IPS-11a (cell line): Measurements from ENCODE around the gene PLCB2.

ENCODE experiments used
- H3K4me3 ChIP-seq: one replicate; pipeline ENCODE4 v1.5.1; 2013; ENCODE audit warnings: low read depth, low read length, control low read depth

PLCB2 gene

DNA sequence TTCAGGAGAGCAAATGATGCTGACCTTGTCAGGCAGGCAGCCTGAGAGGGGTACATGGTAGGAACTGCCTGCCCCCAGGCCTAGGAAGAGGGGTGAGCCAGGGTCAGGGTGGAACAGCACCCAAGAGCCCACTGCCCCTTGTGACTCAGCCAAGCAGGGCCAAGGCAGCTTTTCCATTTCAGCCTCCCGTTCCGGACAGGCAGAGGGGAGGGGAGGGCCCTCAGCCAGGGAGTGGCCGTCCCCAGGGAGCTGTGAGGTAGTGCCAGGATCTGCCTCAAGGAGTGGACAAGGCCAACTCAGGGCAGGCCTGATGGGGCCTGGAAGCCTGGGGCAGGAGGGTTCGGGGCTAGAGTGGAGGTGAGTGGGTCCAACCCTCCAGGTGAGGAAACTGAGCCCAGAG lies 19.8 kb downstream of the PLCB2 start:
- H3K4me3 ChIP-seq = no peak overlapping the region

DNA sequence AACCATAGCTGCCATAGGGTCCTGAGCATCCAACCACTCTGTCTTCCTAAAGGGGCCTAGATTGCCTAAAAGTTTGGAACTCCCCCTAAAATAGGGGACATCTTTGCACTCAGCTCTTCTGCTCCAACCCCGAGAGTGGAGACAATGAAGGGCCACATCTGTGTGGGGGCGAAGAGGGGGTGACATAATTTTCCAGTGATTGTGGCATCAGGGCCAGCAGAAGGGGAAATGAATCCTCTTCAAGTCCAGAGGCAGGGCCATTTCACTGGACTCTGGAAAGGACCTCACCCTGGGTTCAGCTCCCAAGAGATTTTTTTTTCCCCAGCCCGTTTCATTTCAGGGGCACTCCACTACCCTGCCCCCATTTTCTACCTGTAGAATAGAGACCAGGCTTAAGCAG lies 20.2 kb downstream of the PLCB2 start:
- no peak overlapping the region for H3K4me3 ChIP-seq

DNA sequence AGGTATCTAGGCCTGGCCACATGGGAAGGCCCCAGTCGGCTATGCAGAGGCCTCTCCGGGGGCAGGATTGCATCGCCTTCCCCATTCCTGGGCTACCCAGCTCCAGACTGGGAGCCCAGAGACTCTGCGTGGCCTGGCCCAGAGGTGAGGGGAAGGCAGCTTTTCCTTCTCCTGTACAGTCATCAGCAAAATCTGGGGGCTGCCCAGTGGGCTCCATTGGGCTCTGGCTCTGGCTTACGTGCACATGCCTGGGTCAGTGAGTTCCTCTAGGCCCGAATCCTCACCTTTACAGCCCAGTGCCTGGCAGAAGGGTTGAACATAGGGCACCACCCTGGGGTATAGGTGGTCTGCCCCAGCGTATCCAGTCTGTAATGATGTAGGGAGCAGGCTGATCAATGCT lies 20.9 kb downstream of the PLCB2 start:
- H3K4me3 ChIP-seq = no peak overlapping the region

- H3K4me3 ChIP-seq = no peak overlapping the region
Measured at GRCh38 chr15:40286061-40286532, 21.6 kb downstream of the PLCB2 start.

DNA sequence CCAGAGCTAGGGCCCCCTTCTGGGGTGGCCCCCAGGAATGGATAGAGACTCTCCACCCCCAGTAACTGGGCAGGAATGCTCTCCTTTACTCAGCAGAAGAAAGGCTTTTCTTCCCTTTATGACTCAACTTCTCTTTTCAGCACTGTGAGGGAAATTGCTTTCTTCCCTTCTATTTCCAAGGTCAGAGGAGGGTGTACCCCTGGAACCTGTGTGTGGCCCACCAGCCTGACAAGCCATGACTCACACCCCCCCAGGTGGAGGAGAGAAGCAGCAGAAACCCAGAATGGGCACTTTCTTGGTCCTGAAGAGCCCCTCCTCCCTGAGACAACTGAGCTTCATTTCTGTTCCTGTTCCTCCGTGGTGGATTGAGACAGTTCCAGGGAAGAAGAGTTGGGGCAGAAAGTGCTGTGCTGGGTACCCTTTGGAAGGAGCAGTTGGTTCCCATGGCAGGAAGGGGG lies 22.2 kb downstream of the PLCB2 start:
- H3K4me3 ChIP-seq = no peak overlapping the region

GRCh38 chr15:40285151-40285550 lies 22.6 kb downstream of the PLCB2 start:
- H3K4me3 ChIP-seq = no peak overlapping the region

DNA sequence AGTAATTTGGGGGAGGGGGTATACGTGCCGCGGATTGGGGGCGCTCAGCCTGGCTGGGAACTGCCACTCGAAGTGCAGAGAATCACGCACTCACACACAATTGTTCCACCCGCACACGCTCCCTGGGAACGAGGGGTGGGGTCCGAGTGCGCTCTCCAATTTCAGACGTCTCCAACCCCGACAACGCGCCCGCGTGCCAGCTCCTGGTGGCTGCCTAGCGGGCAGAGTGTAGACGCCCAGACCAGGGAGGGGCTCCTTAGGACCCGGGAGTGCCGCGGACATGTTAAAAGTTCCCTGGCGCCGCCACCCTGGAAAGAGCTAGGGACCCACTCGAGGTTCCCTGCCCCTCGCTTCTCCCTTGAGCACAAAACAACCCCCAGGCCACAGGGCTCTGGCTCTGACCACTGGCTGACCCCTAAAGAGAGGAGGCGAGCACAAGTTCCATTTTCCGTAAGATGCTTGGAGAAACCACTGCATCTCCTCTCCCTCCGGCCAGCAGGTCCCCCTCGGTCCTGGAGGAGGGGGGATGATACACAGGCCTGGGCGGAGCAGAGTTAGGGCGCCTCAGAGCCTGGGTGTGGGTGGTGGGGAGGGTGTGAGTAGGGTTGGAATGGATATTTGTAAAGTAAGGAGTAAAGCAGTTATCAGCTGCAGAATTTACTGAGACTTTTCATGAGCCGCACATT lies 24.0 kb downstream of the PLCB2 start:
- H3K4me3 ChIP-seq = no peak overlapping the region

DNA sequence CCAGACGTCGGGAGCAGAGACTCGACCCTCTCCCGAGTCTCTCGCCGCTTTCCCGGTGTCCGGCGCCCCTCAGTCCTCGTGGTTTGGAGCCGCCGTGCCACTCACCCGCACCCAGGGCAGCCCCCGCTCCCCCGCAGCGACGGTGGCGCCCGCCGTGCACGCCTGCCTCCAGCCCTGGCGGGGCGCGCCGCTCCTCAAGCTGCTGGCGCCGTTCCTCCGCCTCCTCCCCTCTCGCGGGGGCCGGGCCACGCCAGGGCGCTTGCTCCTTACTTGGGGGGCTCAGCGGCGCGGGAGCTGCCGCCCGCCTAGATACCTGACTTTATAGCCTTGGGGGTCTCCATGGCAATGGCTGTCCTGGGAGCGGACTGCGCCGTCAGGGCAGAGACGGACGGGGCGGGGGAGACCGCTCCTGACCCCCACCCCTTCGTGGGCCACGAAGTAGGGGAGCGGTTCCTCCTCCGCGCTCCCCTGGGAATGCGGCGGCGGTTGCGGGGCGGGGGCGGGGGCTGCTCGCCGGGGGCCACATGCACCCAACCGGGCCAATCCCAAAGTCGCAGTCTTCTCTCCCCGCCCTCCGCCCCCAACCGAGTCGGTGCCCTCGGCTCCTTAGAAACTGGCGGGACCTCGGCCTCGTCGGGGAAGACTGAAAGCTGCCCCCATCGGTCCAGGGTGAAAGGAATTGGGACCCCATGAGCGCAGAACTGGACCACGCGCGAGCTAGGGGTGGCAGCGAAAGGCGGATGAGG lies 24.7 kb downstream of the PLCB2 start, which contains the start of gene ANKRD63:
Gene ANKRD63, minus strand, starts transcription at position 196 of the 746 bp plus-strand sequence. CDS start 478 bp downstream, outside the sequence.
- H3K4me3 ChIP-seq = peak within 1 kb of the TSS; percentile 43

DNA sequence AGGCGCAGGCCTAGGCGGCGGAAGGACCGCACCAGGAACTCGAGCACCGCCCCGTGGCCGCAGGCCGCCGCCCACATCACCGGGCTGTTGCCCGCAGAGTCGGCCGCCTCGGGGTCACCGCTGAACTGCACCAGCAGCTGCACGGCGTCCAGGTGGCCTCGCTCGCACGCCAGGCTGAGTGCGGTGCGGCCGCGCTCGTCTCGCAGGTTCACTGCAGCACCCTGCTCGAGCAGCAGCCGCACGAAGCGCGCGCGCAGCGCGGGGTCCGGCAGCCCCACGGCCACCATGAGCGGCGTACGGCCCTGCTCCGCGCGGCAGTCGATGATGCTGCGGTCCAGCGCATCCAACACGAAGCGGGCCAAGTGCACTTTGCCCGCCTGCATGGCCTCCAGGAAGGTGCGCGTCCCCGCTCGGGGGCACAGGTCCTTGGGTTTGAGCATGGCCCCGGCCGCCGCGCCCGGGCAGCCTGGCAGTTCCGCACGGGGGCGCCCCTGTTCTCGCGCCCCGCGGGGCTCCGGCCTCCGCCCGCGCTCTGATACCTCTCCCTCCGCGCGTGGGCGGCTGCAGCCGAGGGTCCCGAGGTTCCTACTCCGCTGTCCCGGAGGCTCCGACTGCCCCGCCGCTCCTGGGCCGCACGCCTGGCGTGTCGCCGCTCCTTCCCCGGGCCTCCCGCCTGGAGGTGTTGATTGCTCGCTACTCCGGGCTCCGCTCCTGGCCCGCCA lies 25.4 kb downstream of the PLCB2 start:
- H3K4me3 ChIP-seq = peak overlapping the region; percentile 43

DNA sequence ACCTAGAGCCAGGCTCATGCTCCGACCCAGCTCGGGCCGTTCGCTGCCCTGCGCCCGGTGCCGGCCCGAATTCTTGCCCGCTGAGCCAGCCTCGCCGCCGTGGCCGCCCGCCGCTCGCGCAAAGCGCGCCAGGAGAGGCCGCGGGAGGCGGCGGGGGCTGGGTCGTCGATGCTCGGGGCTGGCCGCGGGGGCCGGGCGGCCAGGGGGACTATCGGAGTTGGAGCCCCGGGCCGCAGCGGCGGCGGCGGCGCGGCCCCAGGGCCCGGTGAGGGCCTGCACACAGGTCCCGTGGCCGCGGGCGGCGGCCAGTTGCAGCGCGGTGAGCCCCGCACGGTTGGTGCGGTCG lies 26.0 kb downstream of the PLCB2 start:
- no peak overlapping the region for H3K4me3 ChIP-seq

- H3K4me3 ChIP-seq = no peak overlapping the region
Measured at GRCh38 chr15:40281057-40281800, 26.5 kb downstream of the PLCB2 start.

GRCh38 chr15:40280260-40281056 lies 27.3 kb downstream of the PLCB2 start:
- no peak overlapping the region for H3K4me3 ChIP-seq

DNA sequence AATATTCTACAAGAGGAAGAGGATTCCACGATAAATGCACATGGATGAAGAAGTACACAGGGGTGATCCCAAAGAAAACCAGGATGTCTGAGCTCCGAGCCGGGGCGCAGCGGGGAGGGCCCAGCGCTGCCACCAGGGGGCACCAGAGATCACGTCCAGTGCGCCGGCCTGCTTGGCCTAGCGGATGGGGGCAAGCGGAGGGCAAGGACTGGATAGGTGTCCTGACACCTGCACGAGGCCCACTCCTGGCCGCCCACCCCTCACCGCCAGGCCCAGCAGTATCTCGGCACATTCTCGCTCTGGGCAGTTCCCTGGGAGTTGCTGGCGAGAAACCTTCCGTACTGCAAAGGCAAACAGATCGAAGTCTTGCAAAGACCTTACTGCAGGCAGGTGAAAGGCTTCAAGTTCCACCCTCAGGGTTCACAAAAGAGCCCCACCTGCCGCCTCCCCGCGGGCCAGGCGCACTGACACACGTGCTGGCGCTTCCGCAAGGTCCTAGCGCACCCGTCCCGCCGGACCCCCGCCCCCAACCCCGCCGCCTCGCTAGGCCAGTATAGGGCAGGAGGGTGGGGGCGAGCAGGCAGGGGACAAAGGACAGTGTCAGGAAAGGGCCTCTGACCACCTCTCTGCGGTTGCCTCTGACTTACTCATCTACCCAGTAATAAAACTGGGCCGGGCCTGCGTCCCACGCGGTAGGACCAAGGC lies 28.1 kb downstream of the PLCB2 start:
- no peak overlapping the region for H3K4me3 ChIP-seq

GRCh38 chr15:40278026-40278425 lies 29.7 kb downstream of the PLCB2 start:
- H3K4me3 ChIP-seq = no peak overlapping the region

DNA sequence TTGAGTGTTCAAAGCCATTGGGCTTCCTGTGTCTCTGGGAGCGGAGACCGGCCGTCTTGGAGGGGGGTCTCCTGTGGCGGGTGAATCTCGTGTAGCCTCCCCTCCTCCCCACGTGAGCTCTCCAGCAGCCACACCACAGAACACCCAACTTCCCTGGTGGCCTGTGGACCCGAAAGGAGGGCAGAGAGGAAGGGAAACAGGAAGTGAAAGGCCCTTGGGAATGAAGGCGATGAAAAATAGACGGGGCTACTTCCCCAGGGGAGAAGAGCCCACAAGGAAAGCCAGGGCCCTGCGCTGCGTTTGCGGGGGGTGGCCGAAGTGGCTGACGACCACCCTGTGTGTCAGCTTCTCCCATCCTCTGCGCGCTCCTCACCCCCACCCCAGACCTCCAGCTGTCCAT lies 30.3 kb downstream of the PLCB2 start:
- H3K4me3 ChIP-seq = no peak overlapping the region

DNA sequence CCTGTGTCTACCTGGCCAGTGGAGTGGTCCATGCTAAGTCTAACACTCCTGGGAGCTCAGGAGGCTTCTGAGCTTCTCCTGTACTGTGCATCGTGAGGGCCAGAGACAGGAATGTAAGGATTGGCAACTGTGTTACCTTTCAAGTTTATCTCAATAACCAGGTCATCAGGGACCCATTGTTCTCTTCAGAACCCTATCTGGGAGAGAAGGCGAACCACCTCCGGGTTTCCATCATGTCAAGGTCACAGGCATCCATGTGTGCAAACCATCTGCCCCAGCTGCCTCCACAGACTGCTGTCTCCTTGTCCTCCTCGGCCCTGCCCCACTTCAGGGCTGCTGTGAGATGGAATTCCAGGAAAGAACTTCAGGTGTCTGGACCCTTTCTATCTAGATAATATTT lies 30.8 kb downstream of the PLCB2 start:
- H3K4me3 ChIP-seq = no peak overlapping the region

DNA sequence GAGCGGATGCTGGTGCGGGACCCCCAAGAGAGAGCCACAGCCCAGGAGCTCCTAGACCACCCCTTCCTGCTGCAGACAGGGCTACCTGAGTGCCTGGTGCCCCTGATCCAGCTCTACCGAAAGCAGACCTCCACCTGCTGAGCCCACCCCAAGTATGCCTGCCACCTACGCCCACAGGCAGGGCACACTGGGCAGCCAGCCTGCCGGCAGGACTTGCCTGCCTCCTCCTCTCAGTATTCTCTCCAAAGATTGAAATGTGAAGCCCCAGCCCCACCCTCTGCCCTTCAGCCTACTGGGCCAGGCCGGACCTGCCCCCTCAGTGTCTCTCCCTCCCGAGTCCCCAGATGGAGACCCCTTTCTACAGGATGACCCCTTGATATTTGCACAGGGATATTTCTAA lies 31.8 kb downstream of the PLCB2 start:
- no peak overlapping the region for H3K4me3 ChIP-seq

- no peak overlapping the region for H3K4me3 ChIP-seq
Measured at GRCh38 chr15:40275523-40275922, 32.2 kb downstream of the PLCB2 start.
